NCI-H2081 (cell line): ENCODE measurements around the gene SEMA4B.

Experiments
- DNase-seq, 2 experiments: peaks; one replicate each; lab custom pipeline; 2025; lab: John Stamatoyannopoulos, UW

The SEMA4B gene

DNA sequence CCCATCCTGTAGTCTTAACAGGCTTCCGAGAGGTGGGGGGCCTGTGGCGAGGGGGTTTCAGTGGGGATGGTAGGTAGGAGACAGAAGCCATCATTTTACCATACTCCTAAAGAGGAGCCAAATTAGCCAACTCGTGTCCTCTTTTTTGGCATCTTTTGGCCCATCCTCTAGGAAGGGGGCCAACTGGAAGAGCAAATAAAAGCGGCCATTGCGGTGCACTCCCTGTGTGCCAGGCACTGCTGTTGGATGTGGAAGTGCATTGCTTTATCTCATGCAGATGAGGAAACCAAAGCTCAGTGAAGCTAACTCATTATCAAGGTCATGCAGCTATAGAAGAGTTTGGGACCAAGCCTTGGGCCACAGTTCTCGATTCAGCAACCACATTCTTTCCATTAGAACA, 6.1 kb downstream of the SEMA4B start:
- DNase-seq, result no peak

DNA sequence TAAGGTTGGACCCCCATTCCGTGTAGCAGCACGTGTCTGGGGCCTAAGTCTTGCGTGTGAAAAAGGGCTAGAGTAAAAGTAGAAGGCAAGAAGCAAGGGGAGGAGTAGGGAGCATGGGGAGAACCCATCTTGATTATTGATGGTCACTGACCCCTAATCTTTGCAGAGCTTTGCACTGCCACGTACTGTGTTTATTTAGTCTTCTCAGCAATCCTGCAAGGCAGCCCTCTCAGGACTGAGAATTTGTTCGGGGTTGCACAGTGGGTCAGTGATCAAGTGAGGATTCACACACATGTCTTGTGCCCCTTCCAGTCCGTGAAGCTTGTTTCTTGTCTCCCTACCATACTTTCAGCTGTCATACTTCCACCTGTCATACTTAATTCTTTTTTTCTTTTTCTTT, 7.2 kb downstream of the SEMA4B start:
- DNase-seq, result no peak

DNA sequence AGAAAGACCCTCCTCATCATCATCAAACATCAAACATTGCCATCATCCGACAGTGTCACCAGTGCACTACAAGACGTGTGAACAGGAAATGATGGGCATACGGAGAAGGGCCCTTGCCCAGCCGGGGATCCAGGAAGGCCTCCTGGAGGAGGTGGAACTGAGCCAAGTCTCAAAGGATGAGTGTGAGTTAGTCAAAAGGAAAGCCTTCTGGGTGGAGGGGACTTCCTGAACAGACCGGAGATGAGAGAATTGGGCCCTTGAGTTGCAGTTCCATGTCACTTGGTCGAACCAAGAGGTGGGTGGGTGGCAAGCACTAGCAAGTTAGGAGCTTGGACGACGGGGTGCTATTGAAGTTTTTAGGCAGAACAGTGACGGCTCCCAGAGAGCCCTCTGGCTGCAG, 8.5 kb downstream of the SEMA4B start:
- DNase-seq, result no peak

DNA sequence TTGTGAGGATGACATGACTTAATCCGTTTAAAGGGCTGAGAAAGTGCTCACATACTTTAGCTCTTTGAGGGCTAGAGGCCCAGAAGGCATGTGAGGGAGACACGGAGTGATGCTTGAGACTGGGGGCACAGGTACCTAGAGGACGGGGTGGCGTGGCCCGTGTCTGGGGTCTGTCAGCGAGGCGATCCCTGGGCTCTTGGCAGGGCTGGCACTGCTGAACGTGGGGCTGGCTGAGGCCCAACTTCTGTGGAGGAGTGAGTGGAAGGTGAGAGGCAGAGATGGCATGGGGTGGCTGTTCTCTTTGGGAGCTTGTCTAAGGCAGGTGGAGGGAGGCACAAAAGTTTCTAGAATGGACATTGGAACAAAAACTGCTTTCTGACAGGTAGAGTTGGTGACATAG, 9.5 kb downstream of the SEMA4B start:
- DNase-seq, result no peak

DNA sequence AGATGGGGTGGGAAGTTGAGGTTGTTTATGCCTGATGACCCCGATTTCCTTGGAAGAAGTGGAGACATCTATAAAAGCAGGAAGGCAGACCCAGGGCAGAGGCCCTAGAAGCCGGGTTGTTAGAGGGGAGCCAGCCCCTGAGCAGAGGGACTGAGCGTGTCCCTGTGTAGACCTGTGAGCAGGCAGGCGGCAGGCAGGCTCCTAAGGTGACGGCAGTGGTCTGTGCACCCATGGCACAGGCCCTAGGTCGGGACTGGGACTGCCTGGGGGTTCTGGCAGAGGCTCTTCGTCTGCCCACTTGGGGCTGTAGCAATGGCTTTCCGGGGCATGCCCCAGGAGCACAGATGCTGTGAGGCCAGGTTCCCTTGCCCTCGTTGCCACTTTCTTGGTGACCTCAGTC, 9.9 kb downstream of the SEMA4B start:
- DNase-seq, result no peak

DNA sequence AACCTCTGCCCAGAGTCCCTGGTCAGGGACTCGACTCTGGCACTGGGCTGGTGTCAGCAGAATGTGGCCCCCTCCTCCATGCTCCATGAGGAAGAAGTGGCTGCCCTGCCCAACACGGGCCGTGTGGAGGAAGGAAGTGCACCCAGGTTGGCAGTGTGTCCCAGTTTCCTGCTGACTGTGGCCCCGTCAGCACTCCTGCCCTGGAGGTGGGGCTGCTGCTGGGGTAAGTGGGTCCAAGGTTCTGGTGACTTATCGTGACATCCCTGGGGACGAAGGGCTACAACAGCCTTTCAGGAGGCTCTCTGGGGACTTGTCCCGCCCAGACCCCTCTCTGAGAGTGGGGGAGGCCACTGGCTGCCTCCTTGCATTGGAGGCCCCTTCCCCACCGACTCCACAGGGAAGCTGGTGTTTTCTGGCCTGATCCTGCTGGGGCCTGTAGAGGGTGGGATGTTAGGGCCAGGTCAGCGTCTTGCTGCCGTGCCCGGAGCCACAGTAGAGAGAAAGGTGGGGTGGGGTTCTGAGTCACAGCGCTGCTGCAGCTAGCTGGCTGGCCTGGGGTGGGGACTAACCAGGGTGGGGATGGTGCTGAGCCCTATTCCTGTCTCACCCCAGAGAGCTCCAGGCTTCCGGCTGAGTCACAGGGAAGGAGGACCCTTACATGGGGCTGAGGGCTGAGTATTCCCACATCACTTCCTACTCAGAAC, 10.5 kb downstream of the SEMA4B start:
- DNase-seq, result no peak

DNA sequence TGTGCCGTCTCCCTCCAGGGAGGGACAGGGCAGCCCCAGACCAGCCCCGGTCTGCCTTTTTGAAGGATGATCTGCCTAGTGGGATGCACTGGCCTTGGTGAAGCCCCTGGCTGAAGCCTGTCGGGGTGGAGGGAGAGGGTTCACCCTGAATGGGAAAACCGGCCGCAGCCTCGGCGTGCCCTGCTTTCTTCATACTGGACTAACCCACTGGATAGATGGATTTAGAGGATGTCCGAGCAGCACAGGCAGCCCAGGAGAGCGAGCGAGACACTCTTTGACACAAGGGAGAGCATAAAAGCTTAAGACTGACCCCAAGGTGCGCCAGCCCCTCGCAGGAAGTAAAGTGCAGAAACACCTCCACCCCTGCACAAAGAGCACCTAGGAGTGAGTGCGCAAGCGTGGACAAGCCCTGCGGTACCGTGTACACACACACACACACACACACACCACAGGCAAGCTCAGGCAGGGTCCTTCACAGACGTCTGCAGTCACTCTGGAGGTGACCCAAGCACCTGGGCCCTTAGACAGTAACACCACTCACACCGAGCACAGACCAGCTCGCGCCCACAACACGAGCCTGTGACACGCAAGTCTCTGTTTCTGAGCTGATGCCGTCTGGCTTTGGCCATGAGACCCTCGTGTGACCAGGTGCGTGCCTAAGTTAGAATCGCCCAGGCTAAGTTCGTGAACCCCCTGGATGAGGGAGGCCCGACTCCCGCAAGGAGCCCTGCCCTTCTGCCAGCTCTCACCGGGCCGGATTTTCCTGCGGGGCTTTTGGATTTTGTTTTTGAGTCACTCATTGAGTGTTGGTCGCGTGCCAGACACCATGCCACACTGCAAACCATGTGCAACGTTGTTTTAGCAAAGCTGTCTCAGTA, 11.3 kb downstream of the SEMA4B start:
- DNase-seq, result no peak

DNA sequence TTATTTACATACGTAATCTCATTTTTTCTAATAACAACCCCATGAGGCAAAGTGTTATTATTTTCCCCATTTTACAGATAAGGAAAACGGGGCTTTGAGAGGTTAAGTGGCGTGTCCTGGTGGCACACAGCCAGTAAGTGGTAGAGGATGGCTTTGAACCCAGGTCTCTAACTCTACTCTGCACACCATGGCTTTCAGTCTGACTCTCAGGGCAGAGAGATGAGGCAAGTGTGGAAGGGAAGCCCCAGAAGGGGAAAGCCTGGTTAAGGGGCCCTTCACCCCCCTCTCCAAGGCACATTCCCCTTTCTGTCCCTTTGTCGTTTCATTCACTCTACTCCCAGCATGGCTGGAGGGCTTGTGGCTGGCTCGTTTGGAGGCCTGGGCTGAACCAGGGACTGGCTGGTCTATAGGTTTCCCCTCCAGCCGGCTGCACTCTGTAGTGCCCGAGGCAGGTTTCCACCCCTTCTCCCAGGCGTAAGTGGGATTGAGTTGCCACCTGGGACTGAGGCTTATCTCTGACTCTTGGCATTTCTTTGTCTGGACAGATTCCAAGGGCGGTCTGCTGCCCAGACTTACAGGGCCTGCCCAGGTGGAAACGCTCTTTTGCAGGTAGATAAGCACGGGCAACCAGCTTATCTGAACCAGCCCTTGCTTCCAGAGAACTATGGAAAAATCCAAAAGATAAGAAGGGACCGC, 12.1 kb downstream of the SEMA4B start:
- no peak for DNase-seq

DNA sequence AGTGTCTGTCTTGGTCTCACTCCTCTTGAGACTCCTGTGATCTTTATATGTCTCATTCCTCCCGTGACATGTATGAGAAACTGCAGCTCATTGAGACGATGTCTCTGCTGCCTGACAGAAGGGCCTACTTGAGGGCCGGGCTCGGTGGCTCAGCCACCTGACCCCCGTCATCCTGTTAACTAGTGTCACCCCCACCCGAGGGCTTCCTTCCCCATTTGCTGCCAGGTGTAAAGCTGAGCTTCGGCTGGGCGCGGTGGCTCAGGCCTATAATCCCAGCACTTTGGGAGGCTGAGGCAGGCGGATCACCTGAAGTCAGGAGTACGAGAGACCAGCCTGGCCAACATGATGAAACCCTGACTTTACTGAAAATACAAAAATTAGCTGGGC, 12.7 kb downstream of the SEMA4B start:
- no peak for DNase-seq

DNA sequence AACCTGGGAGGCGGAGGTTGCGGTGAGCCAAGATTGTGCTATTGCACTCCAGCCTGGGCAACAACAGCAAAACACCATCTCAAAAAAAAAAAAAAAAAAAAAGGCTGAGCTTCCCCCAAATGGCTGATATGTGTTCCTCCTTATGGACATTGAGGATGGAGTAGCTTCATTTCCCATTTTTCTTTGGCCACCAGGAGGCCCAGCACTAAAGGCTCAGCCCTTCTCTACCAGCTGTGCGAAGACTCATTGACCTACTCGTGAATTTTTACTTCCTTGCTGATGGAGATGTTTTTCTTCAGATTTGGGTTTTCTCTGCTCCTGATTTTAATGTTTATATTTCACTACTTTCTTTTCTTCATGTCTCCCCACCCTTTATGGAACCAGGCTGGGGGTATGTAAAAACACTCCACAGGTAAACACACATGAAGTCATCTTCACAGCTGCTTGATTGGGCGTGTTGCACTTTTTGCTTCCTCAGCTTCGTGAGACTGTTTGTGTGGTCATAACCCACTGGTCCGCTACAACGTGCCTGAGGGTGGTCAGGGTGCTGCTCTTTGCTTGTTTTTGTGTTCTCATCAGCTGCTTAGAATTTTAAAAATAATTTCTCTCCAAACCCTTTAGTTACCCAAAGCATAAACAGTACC, 13.5 kb downstream of the SEMA4B start:
- no peak for DNase-seq

DNA sequence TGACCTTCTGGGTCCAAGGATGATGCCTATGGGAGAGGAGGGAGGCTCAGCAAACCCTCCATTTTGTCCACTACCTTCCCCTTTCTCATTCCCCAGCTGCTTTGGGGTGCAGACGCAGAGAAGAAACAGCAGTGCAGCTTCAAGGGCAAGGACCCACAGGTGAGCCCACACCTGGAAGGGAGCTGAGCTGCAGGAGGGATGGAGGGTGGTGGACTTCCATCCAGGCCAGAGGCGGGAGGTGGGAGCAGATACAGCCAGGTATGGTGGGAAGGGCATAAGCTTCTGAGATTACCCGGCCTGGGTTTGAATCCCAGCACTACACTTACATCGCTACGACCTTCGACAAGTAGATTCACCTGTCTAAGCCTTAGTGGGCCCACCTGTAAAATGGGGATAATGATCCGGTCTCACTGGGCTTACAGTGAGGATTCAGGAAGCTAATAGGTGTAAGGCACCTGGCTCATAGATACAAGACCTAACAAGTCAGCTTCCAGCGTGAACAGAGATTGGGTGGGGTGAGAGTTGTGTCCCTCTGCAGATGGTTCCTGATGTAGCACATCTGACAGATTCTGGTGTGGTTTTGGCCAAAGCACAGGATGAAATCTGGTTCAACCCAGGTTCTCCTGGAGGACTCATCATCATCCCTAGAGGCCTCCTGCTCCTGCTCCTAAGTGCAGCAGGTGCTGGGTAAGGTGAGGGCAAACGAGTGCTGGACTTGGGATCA, 16.7 kb downstream of the SEMA4B start:
- DNase-seq, result no peak

DNA sequence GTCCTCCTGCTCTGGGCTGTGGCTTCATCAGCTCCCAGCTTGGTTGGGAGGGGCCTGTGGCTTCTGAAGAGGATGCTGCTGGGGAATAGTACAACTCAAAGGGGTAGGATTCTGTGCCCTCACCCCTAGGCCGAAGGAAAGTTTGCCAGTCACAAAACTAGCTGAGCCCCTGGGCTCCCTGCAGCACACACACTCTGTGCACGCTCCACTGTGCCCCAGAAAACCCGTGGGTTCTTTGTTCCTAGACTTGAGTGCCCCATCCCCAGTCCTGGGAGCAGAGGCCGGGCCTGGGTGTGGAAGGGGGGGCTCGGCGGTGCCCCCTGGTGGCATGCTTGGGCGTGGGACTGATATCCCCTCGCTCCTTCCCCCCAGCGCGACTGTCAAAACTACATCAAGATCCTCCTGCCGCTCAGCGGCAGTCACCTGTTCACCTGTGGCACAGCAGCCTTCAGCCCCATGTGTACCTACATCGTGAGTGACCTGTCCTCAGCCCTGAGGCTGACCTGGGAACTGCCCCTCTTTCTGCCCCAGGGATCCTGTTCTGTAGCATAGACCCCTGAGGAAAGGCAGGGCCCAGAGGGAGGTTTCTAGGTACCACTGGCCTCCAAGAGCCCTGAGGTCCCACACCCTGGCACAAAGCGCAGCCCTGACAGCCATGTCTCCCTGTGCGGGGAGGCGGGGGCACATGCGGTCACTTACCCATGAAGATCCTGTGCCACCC, 18.5 kb downstream of the SEMA4B start:
- DNase-seq, result peak in 1 of 2 experiments; percentile 9

DNA sequence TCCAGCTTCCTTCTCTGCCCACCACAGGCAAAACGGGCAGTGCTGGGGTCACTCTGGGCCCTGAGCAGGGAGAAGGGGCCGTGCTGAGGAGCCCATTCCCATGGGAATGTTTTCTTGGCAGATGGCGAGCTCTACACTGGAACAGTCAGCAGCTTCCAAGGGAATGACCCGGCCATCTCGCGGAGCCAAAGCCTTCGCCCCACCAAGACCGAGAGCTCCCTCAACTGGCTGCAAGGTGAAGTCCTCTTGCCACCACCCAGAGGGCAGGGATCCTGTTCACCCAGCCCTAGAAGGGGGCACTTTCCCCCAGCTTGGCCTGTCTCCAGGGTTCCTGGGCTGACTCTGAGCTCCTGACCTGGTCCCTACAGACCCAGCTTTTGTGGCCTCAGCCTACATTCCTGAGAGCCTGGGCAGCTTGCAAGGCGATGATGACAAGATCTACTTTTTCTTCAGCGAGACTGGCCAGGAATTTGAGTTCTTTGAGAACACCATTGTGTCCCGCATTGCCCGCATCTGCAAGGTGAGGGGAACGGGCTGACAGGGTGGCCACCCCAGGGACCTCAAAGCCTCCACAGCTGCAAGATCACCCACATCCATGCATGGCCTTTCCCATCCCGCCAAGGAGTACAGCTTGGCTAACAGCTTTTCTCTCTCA, 20.2 kb downstream of the SEMA4B start:
- DNase-seq, result peak; percentile 63 to 70

DNA sequence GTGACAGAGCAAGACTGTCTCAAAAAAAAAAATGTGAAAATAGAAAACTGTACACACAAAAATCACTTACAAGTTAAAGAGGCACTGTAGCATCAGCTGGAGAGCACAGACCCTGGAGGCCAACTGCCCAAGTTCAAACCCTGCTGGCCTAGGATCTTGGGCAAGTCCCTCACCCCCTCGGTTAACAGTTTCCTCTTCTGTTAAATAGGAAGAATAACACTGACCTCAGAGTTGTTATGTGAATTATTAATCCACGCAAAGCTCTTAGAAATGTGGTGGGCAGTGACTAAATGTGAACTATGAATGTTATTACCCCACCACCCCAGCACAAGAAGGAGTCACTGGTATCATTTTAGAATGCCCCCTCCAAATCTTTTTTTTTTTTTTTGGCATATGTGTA, 21.4 kb downstream of the SEMA4B start:
- no peak for DNase-seq

DNA sequence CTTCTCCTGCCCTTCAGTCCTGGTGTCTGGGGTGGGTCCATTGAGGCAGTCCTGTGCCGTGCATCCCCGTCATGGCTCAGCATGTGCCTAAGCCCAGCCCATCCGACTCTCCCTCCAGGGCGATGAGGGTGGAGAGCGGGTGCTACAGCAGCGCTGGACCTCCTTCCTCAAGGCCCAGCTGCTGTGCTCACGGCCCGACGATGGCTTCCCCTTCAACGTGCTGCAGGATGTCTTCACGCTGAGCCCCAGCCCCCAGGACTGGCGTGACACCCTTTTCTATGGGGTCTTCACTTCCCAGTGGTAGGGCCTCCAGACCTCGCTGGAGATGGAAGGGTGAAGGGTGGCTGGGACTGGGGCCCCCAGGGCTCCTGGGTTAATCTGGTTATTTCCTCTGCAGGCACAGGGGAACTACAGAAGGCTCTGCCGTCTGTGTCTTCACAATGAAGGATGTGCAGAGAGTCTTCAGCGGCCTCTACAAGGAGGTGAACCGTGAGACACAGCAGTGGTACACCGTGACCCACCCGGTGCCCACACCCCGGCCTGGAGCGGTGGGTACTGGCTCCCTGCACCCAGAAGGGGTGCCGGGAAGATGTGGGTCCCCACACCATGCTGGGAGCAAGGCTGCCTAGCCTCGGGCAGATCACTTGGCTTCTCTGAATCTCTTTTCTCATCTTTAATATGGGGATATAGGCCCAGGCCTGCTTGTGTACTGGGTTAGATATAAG, 22.5 kb downstream of the SEMA4B start:
- no peak for DNase-seq

DNA sequence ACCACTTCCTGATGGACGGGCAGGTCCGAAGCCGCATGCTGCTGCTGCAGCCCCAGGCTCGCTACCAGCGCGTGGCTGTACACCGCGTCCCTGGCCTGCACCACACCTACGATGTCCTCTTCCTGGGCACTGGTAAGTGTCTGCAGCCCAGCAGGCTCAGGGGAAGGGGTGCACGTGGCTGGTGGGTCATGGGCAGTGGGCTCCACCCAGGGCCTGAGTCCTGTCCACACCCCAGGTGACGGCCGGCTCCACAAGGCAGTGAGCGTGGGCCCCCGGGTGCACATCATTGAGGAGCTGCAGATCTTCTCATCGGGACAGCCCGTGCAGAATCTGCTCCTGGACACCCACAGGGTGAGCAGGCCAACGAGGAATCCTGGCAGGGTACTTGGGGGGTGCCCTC, 23.9 kb downstream of the SEMA4B start:
- no peak for DNase-seq

DNA sequence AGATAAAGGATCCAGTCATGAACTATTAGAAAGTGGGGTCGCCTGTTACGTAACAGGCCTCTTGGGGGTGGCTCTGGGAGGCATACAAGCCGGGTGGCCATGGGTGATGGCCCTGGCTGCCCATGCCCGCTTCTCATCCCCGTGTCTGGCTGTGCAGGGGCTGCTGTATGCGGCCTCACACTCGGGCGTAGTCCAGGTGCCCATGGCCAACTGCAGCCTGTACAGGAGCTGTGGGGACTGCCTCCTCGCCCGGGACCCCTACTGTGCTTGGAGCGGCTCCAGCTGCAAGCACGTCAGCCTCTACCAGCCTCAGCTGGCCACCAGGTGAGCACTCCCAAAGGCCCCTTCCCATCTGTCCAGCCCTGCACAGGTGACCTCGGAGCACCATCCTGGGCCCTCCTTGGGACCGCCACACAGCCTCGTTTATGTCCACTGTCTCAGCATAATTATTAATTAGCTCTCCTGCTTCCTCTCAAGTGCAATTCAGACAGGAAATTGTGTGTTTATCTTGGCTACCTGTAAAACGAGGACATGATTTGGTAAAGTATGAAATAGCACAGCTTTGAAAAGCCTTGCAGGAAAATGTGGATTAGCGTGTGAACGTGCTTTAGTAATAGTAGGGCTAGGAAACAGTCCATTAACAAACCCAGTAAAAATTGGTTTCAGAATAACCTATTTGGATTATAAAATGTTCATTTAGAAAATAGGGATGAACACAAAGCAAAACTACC, 24.5 kb downstream of the SEMA4B start:
- DNase-seq, result peak; percentile 72 to 88

DNA sequence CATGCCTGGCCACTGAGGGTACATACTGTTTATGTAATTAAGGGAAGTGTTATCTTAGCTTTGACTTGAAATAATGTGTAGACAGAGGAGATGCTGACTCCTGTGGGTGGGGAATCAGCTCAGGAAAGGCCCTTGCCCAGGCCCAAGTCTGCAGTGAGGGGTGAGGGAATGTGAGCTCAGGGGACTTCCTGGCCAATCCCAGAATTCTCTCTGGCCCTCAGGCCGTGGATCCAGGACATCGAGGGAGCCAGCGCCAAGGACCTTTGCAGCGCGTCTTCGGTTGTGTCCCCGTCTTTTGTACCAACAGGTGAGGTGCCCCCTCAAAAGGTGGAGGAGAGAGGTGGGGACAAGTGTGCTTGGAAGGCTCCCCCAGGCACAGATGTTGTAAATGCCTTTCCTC, 26.2 kb downstream of the SEMA4B start:
- DNase-seq, result no peak
